Thymus (tissue), 11 donors: ENCODE data around the gene TMEM183A. TPM values are rescaled to one million over a fixed set of nuclear protein-coding genes. Genes with fewer than 3 reads are reported as not detected.
A peak's percentile ranks its signal among the peaks of the same experiment; 100 is the strongest.

Experiments
- DNase-seq, 9 donors: peaks; one replicate each; pipeline ENCODE4 v3.0.0-alpha.2; 2013; ENCODE audit warnings: low spot score in 9 of 9, low read depth in 6 of 9, missing footprints in 1 of 9
- H3K27ac ChIP-seq, 2 donors: one replicate each; pipeline ENCODE4 v1.5.1; 2013; ENCODE audit warnings: control low read depth in 1 of 2, low read depth in 1 of 2, low read length in 1 of 2, mild to moderate bottlenecking in 1 of 2, moderate library complexity in 1 of 2
- H3K27me3 ChIP-seq, 2 donors: one replicate each; pipeline ENCODE4 v1.5.1; 2013; ENCODE audit warnings: low read length in 1 of 2; ENCODE audit not compliant: control insufficient read depth in 2 of 2, insufficient read depth in 1 of 2
- H3K36me3 ChIP-seq, 2 donors: one replicate each; pipeline ENCODE4 v1.5.1; 2013; ENCODE audit warnings: low read length in 1 of 2, mild to moderate bottlenecking in 1 of 2, moderate library complexity in 1 of 2; ENCODE audit not compliant: control insufficient read depth in 2 of 2, insufficient read depth in 2 of 2
- H3K4me1 ChIP-seq, 2 donors: one replicate each; pipeline ENCODE4 v1.5.1; 2013; ENCODE audit warnings: low read length in 2 of 2; ENCODE audit not compliant: control insufficient read depth in 2 of 2, insufficient read depth in 2 of 2
- H3K4me3 ChIP-seq, 2 donors: one replicate each; pipeline ENCODE4 v1.5.1; 2013; ENCODE audit warnings: low read length in 2 of 2, control low read depth in 1 of 2, mild to moderate bottlenecking in 1 of 2
- H3K9me3 ChIP-seq, 2 donors: one replicate each; pipeline ENCODE4 v1.5.1; 2013; ENCODE audit warnings: low read length in 1 of 2, mild to moderate bottlenecking in 1 of 2; ENCODE audit not compliant: control insufficient read depth in 2 of 2, insufficient read depth in 1 of 2
- WGBS: extraction: QIAGEN DNeasy Blood & Tissue Kit; methylation state at CpG from one replicate; pipeline ENCODE4 v1.1.7; 2013; 5-methylcytosine and 5-hydroxymethylcytosine counted together
- polyA plus RNA-seq: library from polyadenylated mRNA; stranded (reverse); fragments of 200-250 nt; gene quantifications from one replicate; pipeline ENCODE4 v1.2.3, GENCODE V29; 2013
- total RNA-seq: library from RNA; stranded (reverse); fragments of 120-200 nt; gene quantifications from one replicate; pipeline ENCODE4 v1.2.4, GENCODE V29; 2013
- donor health status: healthy.

TMEM183A gene
- total and polyA plus RNA-seq, 2 donors = 50.6 to 75.3 TPM

- H3K27me3 ChIP-seq = peaks cover 3 to 35% of the 10 kb centered on the region in 2 donors
- H3K27ac ChIP-seq = peak overlapping the region in 1 of 2 donors; percentile 52
These were observed 18.5 kb downstream of the TMEM183A start for GRCh38 chr1:203025686-203026030.

GRCh38 chr1:203026031-203026665 lies 19.0 kb downstream of the TMEM183A start, which contains the start of gene PPFIA4:
PPFIA4 (plus strand) TSS chr1:203026491; CDS start chr1:203039009, 12,518 bp downstream.
- peak within 1 kb of the TSS; percentile 46 to 52 for H3K4me3 ChIP-seq
- peaks cover 13 to 33% of the 10 kb centered on the region in 2 donors for H3K36me3 ChIP-seq
- peaks cover 2 to 17% of the 10 kb centered on the region in 2 donors for H3K4me1 ChIP-seq
- DNase-seq = peak; percentile 37 to 90 (median 78)
- H3K9me3 ChIP-seq = no peaks in the 10 kb centered on the region
- H3K27me3 ChIP-seq = peaks cover 3 to 35% of the 10 kb centered on the region in 2 donors
- 15% methylated on average over 52 of the region's 52 CpGs for WGBS
- H3K27ac ChIP-seq = peak within 1 kb of the TSS in 1 of 2 donors; percentile 52

More at GRCh38 chr1:203025686-203026030, 18.5 kb downstream of the TMEM183A start:
- H3K4me1 ChIP-seq = peaks cover 2 to 17% of the 10 kb centered on the region in 2 donors
- H3K9me3 ChIP-seq = no peaks in the 10 kb centered on the region
- H3K36me3 ChIP-seq = peaks cover 18 to 38% of the 10 kb centered on the region in 2 donors
- H3K4me3 ChIP-seq = no peak overlapping the region
- DNase-seq = no peak

GRCh38 chr1:203026666-203027663 lies 19.8 kb downstream of the TMEM183A start:
- no peak overlapping the region for H3K27ac ChIP-seq
- peaks cover 7 to 25% of the 10 kb centered on the region in 2 donors for H3K36me3 ChIP-seq
- H3K9me3 ChIP-seq = no peaks in the 10 kb centered on the region
- no peak for DNase-seq
- H3K27me3 ChIP-seq = peaks cover 3 to 35% of the 10 kb centered on the region in 2 donors
- peak overlapping the region; percentile 46 to 52 for H3K4me3 ChIP-seq
- H3K4me1 ChIP-seq = peaks cover 2 to 17% of the 10 kb centered on the region in 2 donors
- 14% methylated on average over 46 of the region's 46 CpGs for WGBS

GRCh38 chr1:203028067-203028783 lies 21.1 kb downstream of the TMEM183A start:
- Histone ChIP-seq H3K27ac (no peak overlapping the region), H3K9me3 (no peaks in the 10 kb centered on the region), H3K4me3 (no peak overlapping the region), H3K4me1 (peaks cover 2 to 17% of the 10 kb centered on the region in 2 donors), H3K27me3 (peaks cover 3 to 35% of the 10 kb centered on the region in 2 donors), H3K36me3 (peaks cover 4 to 16% of the 10 kb centered on the region in 2 donors)
- WGBS = 96% methylated on average over 9 of the region's 9 CpGs
- no peak for DNase-seq

DNA sequence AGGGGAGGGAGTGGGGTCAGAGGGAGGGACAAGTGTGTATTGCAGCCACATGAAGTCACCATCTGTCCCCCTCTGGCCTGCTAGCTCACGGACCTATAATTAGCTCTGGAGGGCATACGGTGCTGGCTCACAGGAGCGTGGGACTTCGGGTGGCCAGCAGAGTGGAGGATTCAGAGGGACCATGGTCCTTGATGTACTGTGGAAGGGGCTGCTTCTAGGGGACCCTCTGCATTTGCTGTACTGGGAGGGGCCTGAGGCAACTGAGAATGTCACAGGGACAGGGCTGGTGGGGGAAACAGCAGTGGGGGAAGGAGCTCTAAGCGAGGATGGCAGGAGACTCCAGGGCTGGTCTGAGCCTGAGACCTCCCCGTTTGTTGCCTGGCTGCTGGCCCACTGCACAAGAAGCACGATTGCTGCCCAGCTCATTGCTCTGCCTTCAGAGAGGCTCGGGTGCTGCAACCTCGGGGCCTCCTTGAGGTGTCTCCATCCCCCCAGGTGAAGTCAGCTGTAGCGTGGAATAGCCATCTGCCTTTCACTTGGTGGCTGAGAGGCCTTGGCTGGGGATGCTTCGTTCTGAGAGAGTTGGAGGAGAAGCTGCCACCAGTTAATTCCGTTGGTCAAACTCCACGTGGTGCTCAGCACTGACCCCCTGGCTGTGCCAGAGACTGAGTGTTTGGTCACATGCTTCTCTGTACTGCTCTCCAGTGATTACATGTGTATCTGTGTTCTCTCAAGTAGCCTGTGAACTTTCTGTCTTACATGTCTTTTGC lies 21.8 kb downstream of the TMEM183A start:
- no peak for DNase-seq
- Histone ChIP-seq H3K4me1 (peaks cover 2 to 17% of the 10 kb centered on the region in 2 donors), H3K36me3 (peaks cover 3 to 13% of the 10 kb centered on the region in 2 donors), H3K27me3 (peaks cover 3 to 35% of the 10 kb centered on the region in 2 donors), H3K27ac (no peak overlapping the region), H3K9me3 (no peaks in the 10 kb centered on the region), H3K4me3 (no peak overlapping the region)
- 94% methylated on average over 13 of the region's 13 CpGs for WGBS

DNA sequence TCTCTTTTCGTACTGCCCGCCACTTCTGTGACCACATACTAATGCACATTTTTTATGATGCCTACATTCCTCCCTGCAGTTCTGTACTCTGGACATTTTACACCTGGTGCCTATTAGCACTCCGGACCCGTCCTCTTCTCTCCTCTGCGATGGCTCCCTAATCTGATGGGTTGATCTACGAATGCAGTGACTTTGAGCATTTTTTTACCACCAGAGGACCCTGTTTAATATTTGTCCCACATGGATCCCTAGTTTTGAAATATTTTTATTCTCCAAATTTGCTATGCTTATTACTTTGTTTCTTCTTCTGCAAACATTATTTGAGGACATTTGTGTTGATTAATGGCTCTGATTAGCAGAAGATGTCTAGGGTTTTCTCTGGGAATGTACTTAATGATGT lies 24.3 kb downstream of the TMEM183A start:
- Histone ChIP-seq H3K9me3 (no peaks in the 10 kb centered on the region), H3K27ac (no peak overlapping the region), H3K27me3 (peaks cover 3 to 36% of the 10 kb centered on the region in 2 donors), H3K4me3 (no peak overlapping the region), H3K36me3 (no peaks in the 10 kb centered on the region), H3K4me1 (peaks cover 2 to 12% of the 10 kb centered on the region in 2 donors)
- no peak for DNase-seq
- 91% methylated on average over 6 of the region's 6 CpGs for WGBS

DNA sequence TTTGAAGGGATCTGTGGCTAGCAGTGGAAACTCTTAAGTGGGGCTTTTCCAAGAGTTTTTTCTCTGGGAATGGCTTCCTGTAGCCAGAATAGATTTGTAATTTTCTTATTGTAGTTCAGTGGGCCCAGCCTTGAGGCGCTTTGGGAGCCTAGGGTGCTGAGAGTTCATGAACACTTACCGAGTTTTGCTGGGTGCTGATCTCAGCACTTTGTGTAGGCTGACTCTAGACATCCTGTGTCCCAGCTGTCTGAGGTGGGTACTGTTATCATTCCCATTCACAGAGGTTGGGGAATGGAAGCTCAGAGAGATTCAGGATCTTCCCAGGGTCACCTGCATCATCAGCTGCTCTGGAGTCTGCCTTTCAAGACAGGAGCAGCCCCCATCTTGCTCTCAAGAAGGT lies 26.1 kb downstream of the TMEM183A start:
- no peaks in the 10 kb centered on the region for H3K9me3 ChIP-seq
- peaks cover 0 to 29% of the 10 kb centered on the region in 2 donors for H3K27me3 ChIP-seq
- no peak overlapping the region for H3K4me3 ChIP-seq
- DNase-seq = no peak
- H3K4me1 ChIP-seq = no peaks in the 10 kb centered on the region
- H3K27ac ChIP-seq = no peak overlapping the region
- no peaks in the 10 kb centered on the region for H3K36me3 ChIP-seq
- WGBS = 96% methylated on average over 2 of the region's 2 CpGs

DNA sequence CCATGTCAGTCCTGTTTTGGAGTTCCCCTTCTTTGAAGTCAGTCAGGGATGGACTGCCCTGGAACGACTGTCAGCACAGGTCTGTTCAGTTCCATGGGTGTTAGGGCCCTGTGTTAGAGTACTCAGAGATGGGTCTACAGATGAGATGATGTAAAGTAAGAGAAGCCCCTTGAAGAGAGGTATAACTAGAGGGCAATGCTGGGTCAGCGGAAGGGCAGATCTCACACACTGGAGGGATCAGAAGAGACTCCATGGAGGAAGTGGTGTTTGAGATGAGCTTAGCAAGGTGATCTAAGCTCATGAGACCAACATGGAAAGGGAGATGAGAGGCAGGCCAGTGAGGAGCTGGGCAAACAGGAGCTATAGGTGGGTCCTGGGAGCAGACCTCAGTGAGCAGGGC lies 26.7 kb downstream of the TMEM183A start:
- no peak overlapping the region for H3K27ac ChIP-seq
- H3K36me3 ChIP-seq = no peaks in the 10 kb centered on the region
- peaks cover 0 to 23% of the 10 kb centered on the region in 2 donors for H3K27me3 ChIP-seq
- no peak for DNase-seq
- H3K4me3 ChIP-seq = no peak overlapping the region
- H3K9me3 ChIP-seq = no peaks in the 10 kb centered on the region
- WGBS = 95% methylated on average over 2 of the region's 2 CpGs
- H3K4me1 ChIP-seq = no peaks in the 10 kb centered on the region
